Testis (tissue), 3 donors: Measurements from ENCODE around the gene UGT1A1. TPM values are rescaled to one million over a fixed set of nuclear protein-coding genes. Genes with fewer than 3 reads are reported as not detected.

Source experiments
- DNase-seq: peaks from one replicate; pipeline ENCODE4 v3.0.0-alpha.2; 2019
- H3K27ac ChIP-seq, 2 donors: fragments of 200-600 bp; sonication (generic); one replicate each; pipeline ENCODE4 v1.5.1; 2019
- H3K27me3 ChIP-seq: fragments of 200-600 bp; sonication (generic); one replicate; pipeline ENCODE4 v1.5.1; 2019
- H3K36me3 ChIP-seq: fragments of 200-600 bp; sonication (generic); one replicate; pipeline ENCODE4 v1.5.1; 2017; ENCODE audit warnings: low read depth; ENCODE audit errors: missing control alignments
- H3K4me1 ChIP-seq: fragments of 200-600 bp; sonication (generic); one replicate; pipeline ENCODE4 v1.5.1; 2019
- H3K4me3 ChIP-seq, 2 donors: fragments of 200-600 bp; sonication (generic); one replicate each; pipeline ENCODE4 v1.5.1; 2017 to 2019
- H3K9me3 ChIP-seq: fragments of 200-600 bp; sonication (generic); one replicate; pipeline ENCODE4 v1.5.1; 2017
- CTCF ChIP-seq, 3 experiments: fragments of 450-650 bp in 2 of 3; fragments of 200-600 bp in 1 of 3; sonication (generic) in 1 of 3; IDR thresholded peaks; one replicate each; pipeline ENCODE4 v1.5.1; 2016 to 2019; ENCODE audit warnings: antibody characterized with exemption in 3 of 3, mild to moderate bottlenecking in 2 of 3, moderate library complexity in 1 of 3
- POLR2A ChIP-seq: fragments of 450-650 bp; IDR thresholded peaks from one replicate; pipeline ENCODE4 v1.6.1; 2017; ENCODE audit warnings: antibody characterized with exemption, mild to moderate bottlenecking, moderate library complexity
- WGBS, 2 donors: methylation state at CpG; one replicate each; pipeline ENCODE4 v1.1.5; 2018; 5-methylcytosine and 5-hydroxymethylcytosine counted together
- intact Hi-C: fragments of 100-400 bp; cut with DNase I; formaldehyde crosslinking; loops from one replicate; pipeline ENCODE4 v1.15.1; 2023; ENCODE audit warnings: low total_unique reads
- polyA plus RNA-seq: library from polyadenylated mRNA; stranded (reverse); fragments of 350-450 nt; fragmentation: Illumina TruSeq; extraction: RNeasy Lipid Tissue Mini Kit (QIAGEN cat#74804); gene quantifications from one replicate; pipeline ENCODE4 v1.2.3, GENCODE V29; 2014; ENCODE audit warnings: low read depth, low replicate concordance; ENCODE audit not compliant: insufficient read depth
- total RNA-seq, 2 donors: library from RNA; depleted of rRNA; stranded (reverse); fragments of >200 nt; gene quantifications; one replicate each; pipeline ENCODE4 v1.2.3, GENCODE V29; 2016

UGT1A1 gene
- total and polyA plus RNA-seq, 3 donors from 2014 or later: 0.24 to 0.34 (median 0.31) TPM

- no peak for DNase-seq
- WGBS, 2 donors: 81 to 84% methylated on average over 2 of the region's 2 CpGs
- Histone ChIP-seq H3K27ac (no peak within 1 kb of the TSS), H3K4me3 (no peak within 1 kb of the TSS), H3K4me1 (no peaks in the 10 kb centered on the region), H3K27me3 (no peaks in the 10 kb centered on the region), H3K36me3 (no peaks in the 10 kb centered on the region), H3K9me3 (no peaks in the 10 kb centered on the region)
- intact Hi-C loops: no loop called here
- no peak for TF ChIP-seq POLR2A
- TF ChIP-seq CTCF (IDR thresholded peaks at IDR 0.05): no peak
These were observed 18.0 kb downstream of the UGT1A1 start, which contains the start of gene MROH2A for GRCh38 chr2:233778030-233778429. TSS of gene MROH2A (plus strand) at chr2:233778330. CDS start at chr2:233779359, 1,029 bp downstream.

- WGBS, 2 donors: 90 to 94% methylated on average over 4 of the region's 4 CpGs
- DNase-seq: no peak
- intact Hi-C loops: no loop called here
- TF ChIP-seq POLR2A (no peak), CTCF (IDR thresholded peaks at IDR 0.05) (no peak)
- Histone ChIP-seq H3K27ac (no peak overlapping the region), H3K36me3 (no peaks in the 10 kb centered on the region), H3K27me3 (no peaks in the 10 kb centered on the region), H3K9me3 (no peaks in the 10 kb centered on the region), H3K4me3 (no peak overlapping the region), H3K4me1 (no peaks in the 10 kb centered on the region)
These were observed 19.7 kb downstream of the UGT1A1 start for GRCh38 chr2:233779722-233780121.

- WGBS, 2 donors: 86 to 90% methylated on average over 4 of the region's 4 CpGs
These were observed 20.7 kb downstream of the UGT1A1 start for GRCh38 chr2:233780771-233781170.

GRCh38 chr2:233789554-233789953, 29.5 kb downstream of the UGT1A1 start:
- Histone ChIP-seq H3K27me3 (no peaks in the 10 kb centered on the region), H3K4me3 (no peak overlapping the region), H3K9me3 (no peaks in the 10 kb centered on the region), H3K27ac (no peak overlapping the region), H3K4me1 (no peaks in the 10 kb centered on the region), H3K36me3 (no peaks in the 10 kb centered on the region)
- intact Hi-C loops: no loop called here
- DNase-seq: no peak
- TF ChIP-seq CTCF (IDR thresholded peaks at IDR 0.05) (no peak), POLR2A (no peak)
- WGBS, 2 donors: 88 to 89% methylated on average over 7 of the region's 7 CpGs

More at GRCh38 chr2:233780771-233781170, 20.7 kb downstream of the UGT1A1 start:
- no peak for DNase-seq
- Histone ChIP-seq H3K36me3 (no peaks in the 10 kb centered on the region), H3K27me3 (no peaks in the 10 kb centered on the region), H3K9me3 (no peaks in the 10 kb centered on the region), H3K27ac (no peak overlapping the region), H3K4me1 (no peaks in the 10 kb centered on the region), H3K4me3 (no peak overlapping the region)
- TF ChIP-seq POLR2A: no peak
- no peak for TF ChIP-seq CTCF (IDR thresholded peaks at IDR 0.05)
- intact Hi-C loops: no loop called here

GRCh38 chr2:233791151-233791882, 31.2 kb downstream of the UGT1A1 start:
- Histone ChIP-seq H3K4me1 (no peaks in the 10 kb centered on the region), H3K4me3 (no peak overlapping the region), H3K9me3 (no peaks in the 10 kb centered on the region), H3K36me3 (no peaks in the 10 kb centered on the region), H3K27ac (no peak overlapping the region), H3K27me3 (no peaks in the 10 kb centered on the region)
- WGBS, 2 donors: 75 to 76% methylated on average over 18 of the region's 18 CpGs
- intact Hi-C loops: no loop called here
- no peak for TF ChIP-seq POLR2A
- TF ChIP-seq CTCF (IDR thresholded peaks at IDR 0.05): no peak
- DNase-seq: no peak
